Fibroblast of skin of left quadriceps (primary cell): ENCODE data around the gene LAMA4.

Source experiments
- DNase-seq, 2 experiments: peaks; one replicate each; pipeline ENCODE4 v3.0.0-alpha.2; 2013; ENCODE audit warnings: low read depth in 2 of 2

The LAMA4 gene

DNA sequence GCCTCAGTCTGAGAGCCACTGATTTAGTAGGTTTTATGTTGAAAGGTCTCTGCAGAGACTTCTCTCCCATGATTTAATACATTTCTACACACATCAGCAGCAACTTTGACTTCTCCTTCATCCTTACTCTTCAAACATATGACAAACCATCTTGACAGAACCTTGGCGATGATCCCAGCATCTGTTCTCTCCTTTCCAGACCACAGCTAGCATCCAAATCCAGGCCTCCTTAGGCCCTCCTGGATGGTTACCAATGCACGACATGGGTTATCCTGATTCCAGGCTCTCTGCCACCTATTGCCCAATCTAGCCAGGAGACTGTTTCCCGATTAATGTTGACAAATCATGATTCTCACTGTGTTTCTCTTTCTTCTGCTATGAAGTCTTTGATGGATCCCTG lies 16.8 kb downstream of the LAMA4 start:
- peak; percentile 100 for DNase-seq

- no peak for DNase-seq
Observed at GRCh38 chr6:112237066-112237465, 17.3 kb downstream of the LAMA4 start.

- DNase-seq, result no peak
Observed at GRCh38 chr6:112235956-112236355, 18.4 kb downstream of the LAMA4 start.

DNA sequence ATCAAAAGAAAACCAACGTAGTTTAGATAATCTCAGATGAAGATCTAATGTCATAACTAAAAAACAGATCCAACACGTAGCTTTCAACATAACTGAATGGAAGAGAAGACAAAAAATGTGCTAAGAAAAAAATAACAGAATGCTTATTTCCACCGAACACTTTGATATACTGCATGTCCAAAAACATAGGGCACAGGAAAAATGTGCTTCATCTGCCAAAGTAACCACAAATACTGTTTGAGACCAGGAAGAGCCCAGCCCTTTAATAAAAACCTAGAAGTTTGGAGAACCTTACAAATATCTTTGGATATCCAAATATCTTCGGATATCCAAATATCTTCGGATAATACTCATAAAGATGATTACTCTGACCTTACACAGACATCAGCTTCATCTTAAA lies 19.8 kb downstream of the LAMA4 start:
- no peak for DNase-seq

DNA sequence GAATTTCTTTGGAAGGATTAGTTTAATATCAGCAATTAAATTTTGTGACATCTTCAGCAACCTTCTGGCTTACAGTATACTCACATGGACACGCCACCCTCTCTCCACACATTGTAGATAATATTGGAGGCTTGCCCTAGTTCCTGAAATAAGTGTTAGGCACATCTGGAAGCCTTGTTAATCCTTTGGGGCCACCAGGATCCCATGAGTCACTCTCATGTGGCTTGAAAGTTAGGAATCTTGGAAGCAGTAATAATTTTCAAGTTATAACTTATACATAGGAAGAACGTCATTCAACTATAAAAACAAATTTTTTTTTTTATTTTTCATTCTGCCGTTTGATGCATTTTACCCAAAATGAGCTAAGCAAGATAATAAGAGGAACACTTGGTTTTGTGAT lies 20.5 kb downstream of the LAMA4 start:
- DNase-seq, result peak; percentile 87 to 90

DNA sequence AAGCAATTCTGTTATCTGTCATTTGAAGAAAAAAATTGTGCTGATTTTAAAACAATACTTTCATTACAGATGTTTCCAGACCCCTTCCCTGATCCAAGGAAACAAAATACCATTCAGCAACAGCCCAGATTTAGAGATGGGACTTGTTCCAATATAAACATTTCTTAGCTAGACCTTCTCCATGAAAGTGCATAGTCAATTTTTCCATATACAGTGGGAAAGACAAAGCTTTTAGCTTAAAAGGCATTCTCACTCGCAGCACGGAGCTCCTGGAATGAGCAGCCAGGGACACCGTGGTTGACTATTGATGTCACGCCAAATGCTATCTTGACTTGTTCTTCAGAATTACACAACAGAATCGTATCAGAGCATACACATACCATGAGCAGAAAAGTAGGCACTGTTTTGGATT lies 21.5 kb downstream of the LAMA4 start:
- DNase-seq, result no peak

DNA sequence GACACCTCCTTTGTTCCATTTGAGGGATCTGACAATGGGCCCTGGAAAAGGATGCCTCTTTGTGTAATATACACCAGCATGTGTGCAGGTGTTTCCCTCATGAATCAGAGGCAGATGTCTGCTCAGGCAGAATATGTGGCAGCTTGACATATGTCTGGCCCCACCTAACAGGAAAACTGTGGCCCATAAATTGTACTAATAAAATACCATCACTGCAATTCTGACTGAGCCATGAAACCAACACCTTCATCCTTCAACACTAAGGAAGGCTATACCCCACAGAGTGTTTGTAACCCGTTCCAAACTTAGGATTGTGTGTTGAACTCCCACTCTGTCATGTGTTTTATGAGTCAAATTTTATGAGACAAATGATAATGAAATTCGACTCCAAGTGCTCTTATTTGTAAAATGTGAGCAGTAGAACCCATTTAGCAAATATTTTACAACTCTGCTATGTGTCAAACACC lies 22.7 kb downstream of the LAMA4 start:
- DNase-seq, result peak in 1 of 2 experiments; percentile 80

DNA sequence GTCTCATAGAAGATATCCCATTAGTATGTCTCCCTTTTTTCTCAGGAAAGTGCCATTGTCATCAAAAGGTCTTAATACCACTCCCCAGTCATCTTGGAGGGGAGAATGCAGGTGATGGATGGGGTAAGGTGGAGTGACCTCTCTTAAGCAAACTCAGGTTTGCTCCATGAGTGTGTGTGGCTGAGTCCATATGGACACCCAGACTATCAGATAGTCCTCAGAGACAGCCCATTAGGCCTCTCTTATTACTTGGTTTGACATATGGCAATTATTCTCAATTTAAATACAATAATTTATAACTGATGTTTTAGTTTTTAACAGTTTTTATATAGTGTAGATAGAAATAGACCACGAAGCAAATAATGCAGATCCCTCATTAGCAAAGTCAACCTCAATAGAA lies 23.2 kb downstream of the LAMA4 start:
- DNase-seq, result no peak

GRCh38 chr6:112228480-112229332 lies 25.7 kb downstream of the LAMA4 start:
- DNase-seq, result no peak

GRCh38 chr6:112227992-112228391 lies 26.4 kb downstream of the LAMA4 start:
- no peak for DNase-seq

- no peak for DNase-seq
Observed at GRCh38 chr6:112227411-112227810, 27.0 kb downstream of the LAMA4 start.

- DNase-seq, result no peak
Observed at GRCh38 chr6:112225691-112226090, 28.7 kb downstream of the LAMA4 start.

- no peak for DNase-seq
Observed at GRCh38 chr6:112224088-112224487, 30.3 kb downstream of the LAMA4 start.

DNA sequence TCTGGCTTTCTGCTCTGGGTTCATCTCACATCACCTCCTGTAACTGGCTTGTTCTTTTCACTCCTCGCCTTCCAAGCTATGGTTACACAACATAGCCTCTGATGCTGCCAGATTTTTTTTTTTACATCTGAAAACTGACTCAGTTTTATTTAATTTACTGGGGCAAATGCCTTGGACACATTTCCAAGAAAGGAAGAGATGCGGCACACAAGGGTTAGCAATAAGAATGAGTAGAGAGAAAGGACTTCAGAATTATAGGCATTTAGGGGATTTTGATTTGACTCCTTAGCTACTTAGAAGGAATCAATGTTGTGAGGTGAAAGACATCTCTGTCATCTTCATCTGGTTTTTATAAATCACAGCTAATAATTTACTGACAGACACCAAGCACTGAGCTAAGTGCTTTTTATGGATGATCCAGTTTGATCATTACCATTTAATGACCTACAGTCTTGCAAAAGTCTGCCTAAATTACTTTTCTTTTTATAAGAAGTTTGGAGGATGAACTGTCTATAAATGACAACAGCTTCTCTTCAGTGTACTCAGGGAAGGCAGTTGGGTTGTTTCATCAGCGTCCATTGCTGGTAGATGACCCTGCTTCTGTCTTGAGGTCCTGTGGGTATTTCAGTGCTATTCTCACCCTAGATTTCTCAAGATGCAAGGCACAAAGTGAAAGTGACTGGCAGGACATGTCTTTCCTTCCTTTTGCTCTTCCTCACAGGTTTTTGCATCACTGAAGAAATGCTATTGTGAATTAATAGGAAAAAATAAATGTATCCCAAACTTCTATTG lies 31.1 kb downstream of the LAMA4 start:
- peak; percentile 98 for DNase-seq

DNA sequence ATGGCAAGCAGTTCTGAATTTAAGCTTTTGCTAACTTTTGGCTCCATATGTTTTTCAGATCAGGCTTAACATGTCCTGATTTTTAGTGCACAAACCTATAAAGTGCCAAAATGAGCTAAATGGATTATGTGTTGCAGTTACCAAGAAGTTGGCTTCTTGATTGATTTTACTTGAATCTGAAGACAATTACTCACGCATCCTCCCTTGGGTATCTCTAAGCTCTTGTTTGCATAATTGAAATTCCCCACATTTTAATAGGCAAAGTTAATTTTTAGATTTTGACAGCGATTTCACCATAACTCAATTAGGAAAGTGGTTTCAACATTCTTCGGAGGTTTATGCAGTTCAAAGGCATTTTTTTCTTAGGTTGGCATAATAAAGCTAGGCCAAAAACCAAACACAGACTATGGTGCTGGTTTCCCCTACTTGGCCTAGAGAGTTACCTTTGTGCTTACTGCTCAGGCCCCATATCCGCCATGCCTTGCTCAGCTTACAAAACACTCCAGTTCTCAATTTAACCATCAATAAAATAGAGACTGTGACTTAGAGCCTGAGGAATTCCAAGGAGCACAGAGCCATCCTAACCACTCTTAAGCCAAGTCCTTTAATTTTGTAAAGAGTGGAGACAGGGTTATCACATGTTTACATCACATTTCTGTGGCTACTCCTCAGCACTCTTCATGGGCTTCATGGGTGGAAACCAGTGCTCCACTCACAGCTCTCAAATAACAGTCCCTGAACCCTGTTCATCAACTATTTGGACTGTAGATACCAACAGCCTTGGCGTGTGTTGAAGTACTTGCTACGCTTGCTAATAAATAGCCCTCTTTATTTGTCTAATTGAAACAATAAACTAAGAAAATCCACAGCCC lies 32.1 kb downstream of the LAMA4 start:
- DNase-seq, result peak; percentile 87 to 88

DNA sequence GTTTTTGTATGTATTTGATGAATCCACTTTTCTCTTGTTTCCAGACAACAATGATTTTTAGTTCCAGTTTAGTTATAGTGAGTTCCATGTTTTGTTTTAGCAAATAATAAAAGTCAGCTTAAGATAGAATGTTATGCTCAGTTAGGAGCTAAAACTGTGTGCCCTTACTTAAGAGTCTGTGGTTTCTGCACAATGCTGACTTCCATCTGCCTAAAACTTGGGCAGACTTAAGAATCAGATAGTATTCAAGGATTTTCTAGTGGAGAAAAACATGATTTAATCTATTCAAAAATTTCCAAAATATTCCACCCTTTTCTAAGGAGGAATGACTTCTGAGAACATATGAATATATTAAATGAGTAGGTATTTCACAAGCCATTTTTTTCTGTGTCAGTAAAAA lies 32.8 kb downstream of the LAMA4 start:
- no peak for DNase-seq

DNA sequence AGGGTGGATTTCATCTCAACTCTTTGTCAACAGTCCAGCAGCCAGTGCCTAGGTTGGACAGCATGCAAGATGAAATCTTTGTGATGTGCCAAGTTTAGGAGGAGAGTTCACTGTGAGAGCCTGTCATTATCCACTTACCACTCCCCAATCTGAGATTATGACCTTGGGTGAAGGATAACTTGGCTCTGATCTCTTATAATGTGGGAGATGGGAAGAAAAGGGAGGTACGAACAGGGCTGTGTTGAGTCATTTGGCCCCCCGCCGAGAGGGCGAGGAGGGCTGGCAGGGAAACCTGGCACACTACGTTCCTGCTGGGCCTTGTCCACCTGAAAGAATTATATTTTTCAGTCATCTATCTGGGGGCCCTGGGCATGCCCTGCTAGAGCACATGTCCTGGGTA lies 35.8 kb downstream of the LAMA4 start:
- no peak for DNase-seq

GRCh38 chr6:112216662-112217551 lies 37.5 kb downstream of the LAMA4 start:
- DNase-seq, result peak; percentile 84

- peak in 1 of 2 experiments; percentile 73 for DNase-seq
Observed at GRCh38 chr6:112215488-112216284, 38.7 kb downstream of the LAMA4 start.

DNA sequence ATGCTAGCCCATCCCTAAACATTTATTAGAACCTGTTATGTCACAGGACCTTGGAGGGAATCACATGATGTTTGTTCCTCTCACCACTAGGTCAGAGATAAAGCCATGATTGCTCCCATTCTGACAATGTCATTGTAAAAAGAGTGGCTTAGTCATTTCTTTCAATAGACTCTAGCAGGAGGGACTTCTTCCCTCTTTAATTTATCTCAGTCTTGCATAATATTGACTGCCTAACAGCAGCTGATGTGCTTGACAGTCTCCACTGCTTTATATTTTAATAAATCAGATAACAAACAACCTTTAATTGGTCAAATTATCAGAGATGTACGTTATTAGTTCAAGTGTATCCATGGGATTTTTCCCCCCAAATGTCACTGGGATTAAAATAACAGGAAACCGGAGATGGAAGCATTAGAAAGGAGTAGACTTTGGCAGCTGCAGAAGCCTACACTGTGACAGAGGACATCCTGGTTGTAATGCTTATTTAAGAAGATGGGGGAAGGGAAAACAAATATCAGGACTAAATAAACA lies 39.6 kb downstream of the LAMA4 start:
- no peak for DNase-seq
